OCI-LY7 (cell line): ENCODE results near the gene MROH7. TPM values are rescaled to one million over a fixed set of nuclear protein-coding genes. Genes with fewer than 3 reads are reported as not detected.

Experiments used
- BruUV-seq: library from RNA; stranded (reverse); fragments of 400-500 nt; replicated peaks from 2 replicates; lab custom pipeline; 2021; lab: Mats Ljungman, UMichigan
- CTCF ChIA-PET: fragments of 300-600 bp; sonication (Branson Sonifier 250); formaldehyde crosslinking; loops from one replicate; lab custom pipeline; 2022; ENCODE audit warnings: antibody characterized with exemption; ENCODE audit not compliant: unreplicated experiment; lab: Charles Lee
- POLR2A ChIA-PET: fragments of 300-600 bp; sonication (Branson Sonifier 250); formaldehyde crosslinking; loops from one replicate; lab custom pipeline; 2022; ENCODE audit warnings: antibody characterized with exemption; lab: Charles Lee
- DNase-seq: peaks from one replicate; pipeline ENCODE4 v3.0.0-alpha.2; 2015; ENCODE audit warnings: low spot score
- H2AFZ ChIP-seq: fragments of 200-600 bp; sonication (generic), shearing (Covaris generic); 2 replicates; pipeline ENCODE4 v1.6.1; 2014; ENCODE audit warnings: mild to moderate bottlenecking, antibody characterized with exemption, low read length, moderate library complexity
- H3K27ac ChIP-seq: fragments of 200-600 bp; sonication (generic); 2 replicates; pipeline ENCODE4 v1.5.1; 2014; ENCODE audit warnings: mixed run types, low read depth, mild to moderate bottlenecking, moderate library complexity, low read length, inconsistent platforms; ENCODE audit not compliant: poor library complexity, severe bottlenecking
- H3K36me3 ChIP-seq: fragments of 200-600 bp; sonication (generic); 2 replicates; pipeline ENCODE4 v1.6.1; 2014; ENCODE audit warnings: mild to moderate bottlenecking, antibody characterized with exemption, low read length, moderate library complexity, mixed read lengths; ENCODE audit not compliant: insufficient read depth
- H3K4me1 ChIP-seq: fragments of 200-600 bp; sonication (generic); 2 replicates; pipeline ENCODE4 v1.5.1; 2014; ENCODE audit warnings: mild to moderate bottlenecking, low read length; ENCODE audit not compliant: insufficient read depth, poor library complexity, severe bottlenecking
- H3K4me2 ChIP-seq: fragments of 200-600 bp; sonication (generic); 2 replicates; pipeline ENCODE4 v1.6.1; 2014; ENCODE audit warnings: mild to moderate bottlenecking, low read length
- H3K4me3 ChIP-seq: fragments of 200-600 bp; sonication (generic); 2 replicates; pipeline ENCODE4 v1.5.1; 2014; ENCODE audit warnings: mild to moderate bottlenecking, low read depth, low read length; ENCODE audit not compliant: poor library complexity, severe bottlenecking
- H3K79me2 ChIP-seq: fragments of 200-600 bp; sonication (generic); 2 replicates; pipeline ENCODE4 v1.6.1; 2016; ENCODE audit warnings: low read depth, mild to moderate bottlenecking, low read length, moderate library complexity, mixed read lengths; ENCODE audit not compliant: insufficient read depth
- H3K9me2 ChIP-seq: fragments of 200-600 bp; sonication (generic); 2 replicates; pipeline ENCODE4 v1.6.1; 2016; ENCODE audit warnings: mild to moderate bottlenecking, low read length, mixed read lengths; ENCODE audit not compliant: insufficient read depth
- H3K9me3 ChIP-seq: fragments of 200-600 bp; sonication (generic); 2 replicates; pipeline ENCODE4 v1.6.1; 2014; ENCODE audit warnings: mild to moderate bottlenecking, mixed run types, low read length, mixed read lengths
- H4K20me1 ChIP-seq: fragments of 200-600 bp; sonication (generic); 2 replicates; pipeline ENCODE4 v1.6.1; 2014; ENCODE audit warnings: mild to moderate bottlenecking, antibody characterized with exemption, low read length, moderate library complexity, mixed read lengths; ENCODE audit not compliant: insufficient read depth
- CTCF ChIP-seq: fragments of 200-600 bp; sonication (generic); conservative IDR thresholded peaks from 2 replicates; pipeline ENCODE4 v1.5.1; 2014; ENCODE audit warnings: mild to moderate bottlenecking, antibody characterized with exemption, low read length, moderate library complexity, mixed read lengths
- EZH2phosphoT487 ChIP-seq: fragments of 200-600 bp; sonication (generic); IDR thresholded peaks from 2 replicates; pipeline ENCODE4 v1.6.1; 2018; ENCODE audit warnings: low read depth, borderline replicate concordance, mild to moderate bottlenecking, mixed run types, antibody characterized with exemption, low read length, moderate library complexity, mixed read lengths
- intact Hi-C: fragments of 100-400 bp; cut with micrococcal nuclease; formaldehyde crosslinking; loops from one replicate; pipeline ENCODE4 v1.10.0; 2022; ENCODE audit not compliant: unreplicated experiment
- total RNA-seq, 2 experiments: library from RNA; depleted of rRNA in 1 of 2; stranded (reverse); fragments of >200 nt in 1 of 2; shearing (Covaris generic) in 1 of 2; gene quantifications; 2 replicates each; pipeline ENCODE4 v1.2.3, GENCODE V29; 2014 to 2022

Gene MROH7
- total RNA-seq, 2 experiments from 2014 or later = not detected

GRCh38 chr1:54701066-54701465 is 59.5 kb downstream of the MROH7 start:
- no peaks in the 10 kb centered on the region for H3K9me2 ChIP-seq
- H2AFZ ChIP-seq = no peak overlapping the region
- TF ChIP-seq CTCF (no peak), EZH2phosphoT487 (no peak)
- no peak for DNase-seq
- no peak overlapping the region for H3K27ac ChIP-seq
- H3K79me2 ChIP-seq = no peaks in the 10 kb centered on the region
- BruUV-seq = no TSS peak
- H3K4me3 ChIP-seq = no peak overlapping the region
- H3K9me3 ChIP-seq = no peaks in the 10 kb centered on the region
- ChIA-PET CTCF (interaction anchor here (0.8 kb wide), 1 partner anchor 14 kb away, joined by 5 read pairs; the partner anchor contains the start of gene TTC4), POLR2A (no interaction called here)
- intact Hi-C loops = no loop called here
- H3K36me3 ChIP-seq = no peaks in the 10 kb centered on the region
- H4K20me1 ChIP-seq = no peaks in the 10 kb centered on the region
- H3K4me2 ChIP-seq = no peak overlapping the region
- no peaks in the 10 kb centered on the region for H3K4me1 ChIP-seq

GRCh38 chr1:54701996-54702395 is 60.4 kb downstream of the MROH7 start:
- Histone ChIP-seq H3K36me3 (no peaks in the 10 kb centered on the region), H3K9me2 (no peaks in the 10 kb centered on the region), H3K4me2 (no peak overlapping the region), H3K79me2 (no peaks in the 10 kb centered on the region), H4K20me1 (no peaks in the 10 kb centered on the region), H3K4me1 (no peaks in the 10 kb centered on the region), H2AFZ (no peak overlapping the region), H3K27ac (no peak overlapping the region), H3K9me3 (no peaks in the 10 kb centered on the region), H3K4me3 (no peak overlapping the region)
- POLR2A ChIA-PET = interaction anchor here (0.6 kb wide), 1 partner anchor 1321 kb away, joined by 3 read pairs; no protein-coding TSS in a partner anchor
- no TSS peak for BruUV-seq
- no peak for DNase-seq
- no peak for TF ChIP-seq CTCF
- TF ChIP-seq EZH2phosphoT487 = no peak
- CTCF ChIA-PET = no interaction called here
- intact Hi-C loops = no loop called here

- no peaks in the 10 kb centered on the region for H4K20me1 ChIP-seq
- ChIA-PET POLR2A (no interaction called here), CTCF (no interaction called here)
- no peaks in the 10 kb centered on the region for H3K79me2 ChIP-seq
- H3K9me3 ChIP-seq = no peaks in the 10 kb centered on the region
- H3K4me2 ChIP-seq = no peak overlapping the region
- TF ChIP-seq EZH2phosphoT487 (no peak), CTCF (no peak)
- H3K36me3 ChIP-seq = no peaks in the 10 kb centered on the region
- no peak overlapping the region for H2AFZ ChIP-seq
- H3K4me3 ChIP-seq = no peak overlapping the region
- H3K9me2 ChIP-seq = no peaks in the 10 kb centered on the region
- no TSS peak for BruUV-seq
- intact Hi-C loops = no loop called here
- no peak overlapping the region for H3K27ac ChIP-seq
- H3K4me1 ChIP-seq = no peaks in the 10 kb centered on the region
- no peak for DNase-seq
Measured at GRCh38 chr1:54703471-54703870, 61.9 kb downstream of the MROH7 start.
